Fibroblast of upper back skin (primary cell): ENCODE results near the gene NUDC.

Experiments used
- DNase-seq: peaks from one replicate; pipeline ENCODE4 v3.0.0-alpha.2; 2013

Gene NUDC

GRCh38 chr1:26991310-26992116, 70.0 kb downstream of the NUDC start:
- DNase-seq: peak; percentile 79

GRCh38 chr1:26993237-26994019, 71.9 kb downstream of the NUDC start, which contains the start of gene TRNP1:
TRNP1 (plus strand) TSS chr1:26993692; CDS start chr1:26993787, 95 bp downstream.
- peak; percentile 79 for DNase-seq

DNA sequence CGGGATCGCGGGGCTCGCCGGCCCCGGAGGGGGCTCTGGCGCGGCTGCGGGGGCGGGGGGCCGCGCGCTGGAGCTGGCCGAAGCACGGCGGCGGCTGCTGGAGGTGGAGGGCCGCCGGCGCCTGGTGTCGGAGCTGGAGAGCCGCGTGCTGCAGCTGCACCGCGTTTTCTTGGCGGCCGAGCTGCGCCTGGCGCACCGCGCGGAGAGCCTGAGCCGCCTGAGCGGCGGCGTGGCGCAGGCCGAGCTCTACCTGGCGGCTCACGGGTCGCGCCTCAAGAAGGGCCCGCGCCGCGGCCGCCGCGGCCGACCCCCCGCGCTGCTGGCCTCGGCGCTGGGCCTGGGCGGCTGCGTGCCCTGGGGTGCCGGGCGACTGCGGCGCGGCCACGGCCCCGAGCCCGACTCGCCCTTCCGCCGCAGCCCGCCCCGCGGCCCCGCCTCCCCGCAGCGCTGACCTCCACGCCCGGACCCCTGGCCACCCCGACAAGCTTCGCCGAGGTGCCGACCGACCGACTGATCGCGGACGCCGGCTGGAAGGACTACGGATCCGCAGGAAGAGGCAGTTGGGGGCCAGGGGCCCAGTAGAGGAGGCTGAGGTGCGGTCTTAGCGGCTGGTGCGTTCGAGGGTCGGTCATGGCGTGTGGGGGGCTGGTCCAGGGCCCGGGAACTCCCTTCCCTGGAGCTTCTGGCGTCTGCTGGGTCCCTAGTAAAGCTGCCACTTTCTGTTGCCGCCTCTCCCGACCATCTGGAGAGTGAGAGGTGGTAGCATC, 72.7 kb downstream of the NUDC start:
- no peak for DNase-seq

GRCh38 chr1:26994787-26995517, 73.4 kb downstream of the NUDC start:
- DNase-seq: no peak

- DNase-seq: peak; percentile 36
Measured at GRCh38 chr1:26996024-26996423, 74.5 kb downstream of the NUDC start.
